Stimulated activated CD4-positive, alpha-beta T cell treated with anti-CD3 and anti-CD28 coated beads, Interleukin-4, amount 100 ng/mL, for 24 hours (primary cell): ENCODE measurements around the gene EIF2AK2.
A peak's percentile ranks its signal among the peaks of the same experiment; 100 is the strongest.

Source experiments
- DNase-seq: peaks from one replicate; pipeline ENCODE4 v3.0.0-alpha.2; 2020

EIF2AK2 gene

GRCh38 chr2:37168217-37168981 lies 11.6 kb upstream of the EIF2AK2 start:
- DNase-seq: peak; percentile 41

GRCh38 chr2:37167636-37168180 lies 10.9 kb upstream of the EIF2AK2 start:
- DNase-seq: no peak

- no peak for DNase-seq
Measured at GRCh38 chr2:37164757-37165156, 8.0 kb upstream of the EIF2AK2 start.

GRCh38 chr2:37156071-37156856 lies 516 bp downstream of the EIF2AK2 start:
- DNase-seq: peak; percentile 38

GRCh38 chr2:37154785-37155184 lies 2.0 kb downstream of the EIF2AK2 start:
- no peak for DNase-seq

- DNase-seq: no peak
Measured at GRCh38 chr2:37153224-37153623, 3.6 kb downstream of the EIF2AK2 start.

- DNase-seq: no peak
Measured at GRCh38 chr2:37149626-37150322, 7.0 kb downstream of the EIF2AK2 start.

- no peak for DNase-seq
Measured at GRCh38 chr2:37148325-37148724, 8.5 kb downstream of the EIF2AK2 start.

GRCh38 chr2:37146062-37146461 lies 10.7 kb downstream of the EIF2AK2 start:
- no peak for DNase-seq

GRCh38 chr2:37143974-37144373 lies 12.8 kb downstream of the EIF2AK2 start:
- no peak for DNase-seq

GRCh38 chr2:37142546-37142945 lies 14.2 kb downstream of the EIF2AK2 start:
- DNase-seq: no peak

GRCh38 chr2:37132914-37133313 lies 23.9 kb downstream of the EIF2AK2 start:
- DNase-seq: no peak

- DNase-seq: no peak
Measured at GRCh38 chr2:37125416-37125815, 31.4 kb downstream of the EIF2AK2 start.

GRCh38 chr2:37119157-37119556 lies 37.6 kb downstream of the EIF2AK2 start:
- DNase-seq: no peak

- DNase-seq: no peak
Measured at GRCh38 chr2:37117566-37117965, 39.2 kb downstream of the EIF2AK2 start.

- DNase-seq: no peak
Measured at GRCh38 chr2:37111958-37112357, 44.8 kb downstream of the EIF2AK2 start.

- no peak for DNase-seq
Measured at GRCh38 chr2:37110306-37111212, 46.2 kb downstream of the EIF2AK2 start.

GRCh38 chr2:37109523-37109922 lies 47.3 kb downstream of the EIF2AK2 start:
- no peak for DNase-seq

GRCh38 chr2:37105150-37105549 lies 51.6 kb downstream of the EIF2AK2 start:
- DNase-seq: no peak

GRCh38 chr2:37104178-37104577 lies 52.6 kb downstream of the EIF2AK2 start:
- DNase-seq: no peak

GRCh38 chr2:37102588-37102987 lies 54.2 kb downstream of the EIF2AK2 start:
- no peak for DNase-seq

GRCh38 chr2:37100054-37100453 lies 56.7 kb downstream of the EIF2AK2 start:
- no peak for DNase-seq
